ENCODE data around the gene IL6R.

Gene IL6R

GRCh38 chr1:154453574-154454352 lies 48.6 kb downstream of the IL6R start:
- peak in 1 of 2 donors; percentile 36 for ATAC-seq

- ATAC-seq: no peak
Measured at GRCh38 chr1:154454386-154455120, 49.4 kb downstream of the IL6R start.

DNA sequence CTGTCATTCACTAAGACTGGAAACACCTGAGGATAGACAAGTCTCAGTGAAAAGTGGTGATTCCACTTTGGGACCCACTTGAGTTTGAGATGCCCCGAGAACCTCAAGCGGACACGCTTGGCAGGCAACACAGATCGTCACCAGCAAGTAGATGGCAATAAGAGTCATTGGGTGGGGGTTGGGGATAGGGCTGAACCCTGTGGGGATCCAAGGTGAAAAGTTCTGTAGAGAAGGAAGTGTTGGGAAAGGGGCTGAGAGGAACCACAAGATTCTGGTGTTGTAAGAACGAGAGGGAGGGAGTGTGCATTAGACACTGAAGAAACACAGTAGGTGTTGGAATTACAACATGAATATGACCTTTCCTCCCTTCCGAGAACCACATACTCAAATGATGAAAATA lies 51.5 kb downstream of the IL6R start:
- no peak for ATAC-seq

DNA sequence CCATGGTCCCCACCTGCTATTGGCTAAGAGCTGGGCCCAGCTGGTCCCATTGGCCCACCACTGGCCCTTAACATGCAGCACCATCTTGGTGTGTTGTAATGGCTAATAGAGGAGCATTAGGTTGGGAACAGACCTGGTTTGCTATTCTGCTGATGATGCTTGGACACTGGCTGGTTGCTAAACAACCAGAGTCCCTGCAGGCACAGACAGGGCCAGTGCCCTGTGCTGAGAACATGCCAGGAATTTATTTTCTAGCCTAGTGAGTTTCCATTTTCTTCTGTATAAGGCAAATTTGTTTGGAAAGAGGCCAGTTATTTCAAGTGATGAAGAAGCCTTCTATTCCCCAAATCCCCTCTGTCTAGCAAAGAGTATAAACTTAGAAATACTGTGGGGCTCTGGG lies 53.9 kb downstream of the IL6R start:
- no peak for ATAC-seq

DNA sequence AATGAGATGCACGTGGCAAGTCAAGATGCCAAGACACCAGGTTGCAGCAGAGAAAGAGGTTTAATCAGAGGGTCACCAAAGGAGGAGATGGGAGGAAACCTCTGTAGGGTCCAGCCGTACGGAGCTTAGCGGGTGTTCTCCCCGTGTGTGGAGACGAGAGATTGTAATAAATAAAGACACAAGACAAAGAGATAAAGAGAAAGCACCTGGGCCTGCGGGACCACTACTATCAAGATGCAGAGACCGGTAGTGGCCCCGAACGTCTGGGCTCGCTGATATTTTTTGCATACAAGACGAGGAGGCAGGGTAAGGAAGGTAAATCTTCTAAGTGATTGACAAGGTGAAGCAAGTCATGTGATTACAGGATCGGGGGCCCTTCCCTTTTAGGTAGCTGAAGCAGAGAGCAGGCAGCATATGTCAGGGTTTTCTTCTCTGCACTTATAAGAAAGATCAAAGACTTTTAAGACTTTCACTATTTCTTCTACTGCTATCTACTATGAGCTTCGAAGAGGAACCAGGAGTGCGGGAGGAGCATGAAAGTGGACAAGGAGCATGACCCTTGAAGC lies 55.6 kb downstream of the IL6R start:
- no peak for ATAC-seq

- peak; percentile 68 to 77 for ATAC-seq
Measured at GRCh38 chr1:154463512-154463990, 58.4 kb downstream of the IL6R start.

DNA sequence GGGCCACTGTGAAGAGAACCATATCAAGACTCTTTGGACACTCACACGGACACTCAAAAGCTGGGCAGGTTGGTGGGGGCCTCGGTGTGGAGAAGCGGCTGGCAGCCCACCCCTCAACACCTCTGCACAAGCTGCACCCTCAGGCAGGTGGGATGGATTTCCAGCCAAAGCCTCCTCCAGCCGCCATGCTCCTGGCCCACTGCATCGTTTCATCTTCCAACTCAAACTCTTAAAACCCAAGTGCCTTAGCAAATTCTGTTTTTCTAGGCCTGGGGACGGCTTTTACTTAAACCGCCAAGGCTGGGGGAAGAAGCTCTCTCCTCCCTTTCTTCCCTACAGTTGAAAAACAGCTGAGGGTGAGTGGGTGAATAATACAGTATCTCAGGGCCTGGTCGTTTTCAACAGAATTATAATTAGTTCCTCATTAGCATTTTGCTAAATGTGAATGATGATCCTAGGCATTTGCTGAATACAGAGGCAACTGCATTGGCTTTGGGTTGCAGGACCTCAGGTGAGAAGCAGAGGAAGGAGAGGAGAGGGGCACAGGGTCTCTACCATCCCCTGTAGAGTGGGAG lies 60.6 kb downstream of the IL6R start:
- ATAC-seq: no peak

GRCh38 chr1:154466206-154466605 lies 61.1 kb downstream of the IL6R start:
- ATAC-seq: no peak

- peak in 1 of 2 donors; percentile 11 for ATAC-seq
Measured at GRCh38 chr1:154466921-154467417, 61.8 kb downstream of the IL6R start.

GRCh38 chr1:154467434-154468102 lies 62.4 kb downstream of the IL6R start:
- ATAC-seq: peak in 1 of 2 donors; percentile 36

DNA sequence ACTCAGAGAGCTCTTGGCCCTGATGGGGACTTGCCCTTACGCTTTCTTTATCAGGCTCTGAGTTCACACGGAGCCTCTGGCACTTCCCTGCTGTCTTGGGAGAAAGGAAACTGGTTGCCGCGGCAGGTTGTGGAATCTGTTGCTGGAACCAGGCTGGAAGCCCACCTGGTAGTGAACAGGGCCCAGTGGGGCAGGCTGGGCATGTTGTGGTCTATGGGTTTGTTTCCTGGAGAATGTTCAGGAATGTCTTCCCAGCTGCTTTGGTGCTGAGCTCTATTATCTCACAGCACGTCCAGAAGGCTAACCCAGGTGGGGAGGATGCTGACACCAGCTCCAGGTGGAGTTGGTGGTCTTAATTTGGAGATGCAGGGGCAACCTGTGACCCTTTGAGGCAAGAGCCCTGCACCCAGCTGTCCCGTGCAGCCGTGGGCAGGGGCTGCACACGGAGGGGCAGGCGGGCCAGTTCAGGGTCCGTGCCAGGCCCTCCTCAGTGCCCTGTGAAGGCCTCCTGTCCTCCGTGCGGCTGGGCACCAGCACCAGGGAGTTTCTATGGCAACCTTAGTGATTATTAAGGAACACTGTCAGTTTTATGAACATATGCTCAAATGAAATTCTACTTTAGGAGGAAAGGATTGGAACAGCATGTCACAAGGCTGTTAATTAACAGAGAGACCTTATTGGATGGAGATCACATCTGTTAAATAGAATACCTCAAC lies 63.5 kb downstream of the IL6R start:
- no peak for ATAC-seq

DNA sequence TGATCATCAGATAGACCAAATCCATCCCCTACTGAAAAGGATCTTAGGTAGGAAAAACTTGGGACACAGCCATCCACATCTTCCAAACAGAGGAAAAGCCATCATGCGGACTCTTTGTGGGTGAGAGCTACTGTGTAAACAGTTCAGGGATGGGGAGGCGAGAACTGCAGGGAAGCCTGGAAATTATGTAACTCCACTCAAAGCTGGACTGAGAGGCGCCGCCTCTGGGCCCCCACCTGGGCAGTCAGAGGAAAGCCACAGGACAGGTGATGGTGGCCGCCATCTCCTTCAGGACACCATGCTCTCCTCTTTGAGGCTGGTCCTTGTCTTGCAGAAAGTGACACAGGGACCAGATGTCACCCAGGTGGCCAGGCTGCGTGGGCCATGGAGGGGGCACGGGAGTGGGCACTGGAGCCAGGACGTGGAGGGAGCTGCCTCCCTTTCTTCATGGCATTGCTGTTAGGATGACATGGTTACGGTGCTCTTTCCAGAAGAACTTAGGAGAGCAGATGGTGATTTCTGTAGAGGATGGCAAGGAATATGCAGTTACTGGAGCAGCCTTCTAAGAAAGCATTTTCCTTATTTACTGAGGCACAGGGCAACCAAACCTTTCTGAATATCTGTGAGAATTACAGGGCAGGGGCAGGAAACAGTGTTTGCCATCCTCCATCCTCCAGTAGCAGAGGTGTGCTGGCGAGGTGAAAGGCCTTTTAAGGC lies 64.9 kb downstream of the IL6R start:
- ATAC-seq: no peak

DNA sequence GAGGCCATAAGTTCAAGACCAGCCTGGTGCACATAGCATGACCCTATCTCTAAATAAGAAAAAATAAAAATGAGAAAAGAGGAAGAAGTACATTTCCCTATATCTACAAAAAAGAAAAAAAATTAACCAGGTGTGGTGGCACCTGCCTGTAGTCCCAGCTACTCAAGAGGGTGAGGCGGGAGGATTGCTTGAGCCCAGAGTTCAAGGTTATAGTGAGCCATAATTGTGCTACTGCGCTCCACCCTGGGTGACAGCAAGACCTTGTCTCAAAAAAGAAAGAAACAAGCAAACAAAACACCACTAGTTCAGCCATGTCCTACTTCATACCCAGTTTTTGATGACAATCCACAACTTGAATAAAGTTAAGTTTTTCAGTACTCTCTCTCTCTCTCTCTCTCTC lies 66.2 kb downstream of the IL6R start:
- ATAC-seq: no peak

- no peak for ATAC-seq
Measured at GRCh38 chr1:154474802-154475201, 69.7 kb downstream of the IL6R start.

DNA sequence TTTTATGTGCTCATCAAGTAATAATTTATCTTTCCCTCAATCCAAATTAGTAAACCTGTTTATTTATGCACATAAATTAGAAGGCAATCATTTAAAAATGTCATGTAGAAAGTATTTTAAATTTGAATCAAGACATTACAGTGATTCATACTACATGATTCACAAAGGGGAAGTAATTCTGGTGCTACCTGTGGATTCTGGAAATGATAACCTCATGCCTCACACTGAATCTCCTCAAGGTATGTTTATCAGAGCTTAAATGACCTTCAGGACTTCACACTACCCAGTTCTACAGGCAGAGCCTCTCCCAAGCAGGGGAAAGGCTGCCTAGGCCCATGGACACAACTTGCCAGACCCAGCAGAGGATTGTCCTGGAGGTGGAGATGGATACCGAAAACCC lies 71.6 kb downstream of the IL6R start:
- peak; percentile 43 to 66 for ATAC-seq

- ATAC-seq: no peak
Measured at GRCh38 chr1:154478013-154478412, 72.9 kb downstream of the IL6R start.

GRCh38 chr1:154478639-154479038 lies 73.5 kb downstream of the IL6R start:
- ATAC-seq: no peak

DNA sequence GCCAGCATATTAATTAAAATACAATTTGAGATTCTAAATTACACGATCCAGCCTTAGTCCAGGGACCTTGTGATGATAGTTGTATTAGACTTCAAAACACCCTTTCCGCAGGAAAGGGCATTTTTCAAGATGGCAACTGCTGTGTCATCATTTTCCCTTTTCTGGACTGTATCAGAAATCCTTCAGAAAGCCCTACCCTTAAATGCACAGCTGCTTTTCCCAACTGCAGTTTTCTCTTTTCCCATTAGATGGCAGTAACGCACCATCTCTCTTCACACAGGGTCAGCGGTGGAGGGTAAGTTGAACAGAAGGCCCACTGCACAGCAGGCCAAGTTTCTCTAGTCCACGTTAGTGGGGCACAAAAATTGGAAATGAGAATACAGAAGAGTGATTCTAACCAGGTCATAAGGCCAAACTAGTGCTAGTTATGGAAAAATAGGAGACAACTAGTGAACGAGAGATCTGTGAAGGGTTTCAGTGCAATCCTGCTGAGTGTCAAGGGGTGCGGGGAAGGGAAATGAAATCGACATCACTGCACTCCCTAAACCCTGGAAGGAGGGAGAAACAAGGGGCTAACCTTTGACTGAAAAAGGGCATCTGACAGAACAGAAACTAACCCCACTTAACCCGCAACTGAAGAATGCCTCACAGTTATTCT lies 74.8 kb downstream of the IL6R start:
- peak; percentile 82 to 84 for ATAC-seq

DNA sequence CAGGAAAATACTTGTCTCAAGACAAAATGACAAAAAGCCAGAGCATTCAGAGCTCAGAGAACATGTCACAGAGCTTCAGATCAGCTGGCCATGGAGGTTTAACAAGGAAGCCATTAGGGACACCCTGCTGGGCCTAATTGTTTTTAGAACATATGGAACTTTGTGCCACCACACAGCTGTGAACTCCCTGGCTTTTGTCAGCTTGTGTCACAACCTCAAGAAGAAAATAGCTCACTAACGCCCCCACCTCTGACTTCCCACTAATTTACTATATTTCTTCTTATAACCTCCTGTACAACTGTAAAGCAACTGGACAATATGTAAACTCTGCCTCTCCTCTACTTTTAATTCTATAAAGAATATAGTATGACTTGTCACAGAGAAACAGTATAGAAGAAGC lies 75.9 kb downstream of the IL6R start:
- no peak for ATAC-seq

- no peak for ATAC-seq
Measured at GRCh38 chr1:154483941-154484803, 79.0 kb downstream of the IL6R start.
